Smooth muscle cell (in vitro differentiated cells): Measurements from ENCODE around the gene INSIG2. TPM values are rescaled to one million over a fixed set of nuclear protein-coding genes. Genes with fewer than 3 reads are reported as not detected.

ENCODE experiments used
- DNase-seq: peaks from one replicate; lab custom pipeline; 2025; ENCODE audit not compliant: unreplicated experiment; lab: John Stamatoyannopoulos, UW
- H2AFZ ChIP-seq: fragments of 200-600 bp; sonication (generic); 2 replicates; pipeline ENCODE4 v1.6.0; 2016; ENCODE audit warnings: antibody characterized with exemption, low read depth, mild to moderate bottlenecking
- H3F3A ChIP-seq: fragments of 200-600 bp; sonication (generic); 2 replicates; pipeline ENCODE4 v1.6.0; 2017; ENCODE audit warnings: antibody characterized with exemption, low read depth
- H3K27ac ChIP-seq: fragments of 200-600 bp; sonication (generic); 2 replicates; pipeline ENCODE4 v1.5.1; 2016; ENCODE audit warnings: low read depth, mild to moderate bottlenecking
- H3K27me3 ChIP-seq: fragments of 200-600 bp; sonication (generic); 2 replicates; pipeline ENCODE4 v1.6.1; 2016; ENCODE audit warnings: low read depth, mild to moderate bottlenecking
- H3K36me3 ChIP-seq: fragments of 200-600 bp; sonication (generic); 2 replicates; pipeline ENCODE4 v1.5.1; 2016; ENCODE audit warnings: low read depth
- H3K4me1 ChIP-seq: fragments of 200-600 bp; sonication (generic); 2 replicates; pipeline ENCODE4 v1.5.1; 2016; ENCODE audit warnings: low read depth
- H3K4me2 ChIP-seq: fragments of 200-600 bp; sonication (generic); 2 replicates; pipeline ENCODE4 v1.6.0; 2016; ENCODE audit warnings: mild to moderate bottlenecking
- H3K4me3 ChIP-seq: fragments of 200-600 bp; sonication (generic); 2 replicates; pipeline ENCODE4 v1.5.1; 2016; ENCODE audit warnings: mild to moderate bottlenecking
- H3K79me2 ChIP-seq: fragments of 200-600 bp; sonication (generic); 2 replicates; pipeline ENCODE4 v1.6.0; 2016; ENCODE audit warnings: low read depth, mild to moderate bottlenecking
- H3K9ac ChIP-seq: fragments of 200-600 bp; sonication (generic); 2 replicates; pipeline ENCODE4 v1.6.0; 2016; ENCODE audit warnings: low read depth
- H3K9me3 ChIP-seq: fragments of 200-600 bp; sonication (generic); replicated peaks from 2 replicates; pipeline ENCODE4 v1.5.1; 2016; ENCODE audit warnings: low read depth
- H4K20me1 ChIP-seq: fragments of 200-600 bp; sonication (generic); 2 replicates; pipeline ENCODE4 v1.6.0; 2016; ENCODE audit warnings: low read depth
- CTCF ChIP-seq: fragments of 200-600 bp; sonication (generic); IDR thresholded peaks from 2 replicates; pipeline ENCODE4 v1.5.1; 2017; ENCODE audit warnings: borderline replicate concordance, mild to moderate bottlenecking, antibody characterized with exemption; ENCODE audit not compliant: insufficient read depth, poor library complexity, severe bottlenecking
- WGBS: methylation state at CpG from one replicate; pipeline ENCODE4 v1.1.7; 2016; ENCODE audit warnings: low lambda C conversion rate; 5-methylcytosine and 5-hydroxymethylcytosine counted together
- polyA plus RNA-seq: library from polyadenylated mRNA; unstranded; fragments of >200 nt; fragmentation: Nextera tagmentation; extraction: Ambion mirVana; gene quantifications from 2 replicates; pipeline ENCODE4 v1.2.1, GENCODE V29; 2016
- total RNA-seq: library from RNA; depleted of rRNA; stranded (reverse); fragments of >200 nt; gene quantifications from 2 replicates; pipeline ENCODE4 v1.2.3, GENCODE V29; 2014

INSIG2 gene
- total and polyA plus RNA-seq, 2 experiments from 2014 or later, result 51.6 to 85.6 TPM

GRCh38 chr2:118115761-118116160 lies 27.5 kb downstream of the INSIG2 start:
- Histone ChIP-seq H3K9me3 (no peaks in the 10 kb centered on the region), H3F3A (no peaks in the 10 kb centered on the region), H4K20me1 (peaks cover under 1% of the 10 kb centered on the region), H3K4me1 (no peaks in the 10 kb centered on the region), H3K27ac (no peak overlapping the region), H3K4me2 (no peak overlapping the region), H3K4me3 (no peak overlapping the region), H3K79me2 (no peaks in the 10 kb centered on the region), H2AFZ (no peak overlapping the region), H3K36me3 (no peaks in the 10 kb centered on the region), H3K9ac (no peak overlapping the region), H3K27me3 (no peaks in the 10 kb centered on the region)
- DNase-seq, result no peak
- WGBS, result 90% methylated on average over 4 of the region's 4 CpGs
- TF ChIP-seq CTCF, result no peak

- 83% methylated on average over 5 of the region's 5 CpGs for WGBS
- no peaks in the 10 kb centered on the region for H3K4me1 ChIP-seq
- H3K27ac ChIP-seq, result no peak overlapping the region
These were observed 30.2 kb downstream of the INSIG2 start for GRCh38 chr2:118118479-118118878.

GRCh38 chr2:118119158-118119727 lies 31.0 kb downstream of the INSIG2 start:
- Histone ChIP-seq H2AFZ (no peak overlapping the region), H3K9me3 (no peaks in the 10 kb centered on the region), H4K20me1 (no peaks in the 10 kb centered on the region), H3F3A (no peaks in the 10 kb centered on the region), H3K9ac (no peak overlapping the region), H3K27ac (no peak overlapping the region), H3K4me2 (no peak overlapping the region), H3K27me3 (no peaks in the 10 kb centered on the region), H3K79me2 (no peaks in the 10 kb centered on the region), H3K36me3 (no peaks in the 10 kb centered on the region), H3K4me1 (no peaks in the 10 kb centered on the region), H3K4me3 (no peak overlapping the region)
- no peak for DNase-seq
- no peak for TF ChIP-seq CTCF
- 89% methylated on average over 4 of the region's 4 CpGs for WGBS

More at GRCh38 chr2:118118479-118118878, 30.2 kb downstream of the INSIG2 start:
- TF ChIP-seq CTCF, result no peak
- H3K79me2 ChIP-seq, result no peaks in the 10 kb centered on the region
- no peaks in the 10 kb centered on the region for H3K36me3 ChIP-seq
- no peak for DNase-seq
- no peak overlapping the region for H3K4me2 ChIP-seq
- no peak overlapping the region for H2AFZ ChIP-seq
- no peak overlapping the region for H3K4me3 ChIP-seq
- no peaks in the 10 kb centered on the region for H3F3A ChIP-seq
- H3K9ac ChIP-seq, result no peak overlapping the region
- H3K27me3 ChIP-seq, result no peaks in the 10 kb centered on the region
- H3K9me3 ChIP-seq, result no peaks in the 10 kb centered on the region
- H4K20me1 ChIP-seq, result no peaks in the 10 kb centered on the region

GRCh38 chr2:118119761-118120400 lies 31.6 kb downstream of the INSIG2 start:
- Histone ChIP-seq H3K79me2 (no peaks in the 10 kb centered on the region), H3K27me3 (no peaks in the 10 kb centered on the region), H3K27ac (no peak overlapping the region), H3K4me3 (no peak overlapping the region), H2AFZ (no peak overlapping the region), H3K9ac (no peak overlapping the region), H3K4me1 (no peaks in the 10 kb centered on the region), H3K36me3 (no peaks in the 10 kb centered on the region), H3K4me2 (no peak overlapping the region), H3K9me3 (no peaks in the 10 kb centered on the region), H4K20me1 (no peaks in the 10 kb centered on the region), H3F3A (no peaks in the 10 kb centered on the region)
- TF ChIP-seq CTCF, result no peak
- no peak for DNase-seq
- WGBS, result 98% methylated on average over 8 of the region's 8 CpGs
